ENCODE results near the gene AATK.

DNA sequence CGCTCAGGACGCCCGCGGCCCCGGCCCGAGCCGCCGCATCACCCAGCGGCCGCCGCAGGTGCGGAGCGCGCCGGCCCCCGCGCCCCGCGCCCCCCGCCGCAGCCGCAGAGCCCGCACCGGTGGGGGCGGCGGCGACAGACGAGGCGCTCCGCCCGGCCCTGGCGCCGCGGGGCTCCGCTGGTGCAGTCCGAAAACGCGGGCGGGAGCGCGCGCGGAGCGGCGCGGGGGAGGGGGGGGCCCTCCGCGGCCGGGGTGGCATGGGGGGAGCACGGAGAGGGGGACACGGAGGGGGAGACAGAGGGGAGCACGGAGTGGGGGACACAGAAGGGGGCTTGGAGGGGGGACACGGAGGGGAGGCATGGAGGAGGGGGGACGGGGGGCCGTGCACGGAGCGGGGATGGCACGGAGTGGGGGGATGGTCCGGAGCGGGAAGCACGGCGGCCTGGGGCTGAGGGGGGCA lies at the start of gene AATK:
- TF ChIP-seq, protein P1, sequence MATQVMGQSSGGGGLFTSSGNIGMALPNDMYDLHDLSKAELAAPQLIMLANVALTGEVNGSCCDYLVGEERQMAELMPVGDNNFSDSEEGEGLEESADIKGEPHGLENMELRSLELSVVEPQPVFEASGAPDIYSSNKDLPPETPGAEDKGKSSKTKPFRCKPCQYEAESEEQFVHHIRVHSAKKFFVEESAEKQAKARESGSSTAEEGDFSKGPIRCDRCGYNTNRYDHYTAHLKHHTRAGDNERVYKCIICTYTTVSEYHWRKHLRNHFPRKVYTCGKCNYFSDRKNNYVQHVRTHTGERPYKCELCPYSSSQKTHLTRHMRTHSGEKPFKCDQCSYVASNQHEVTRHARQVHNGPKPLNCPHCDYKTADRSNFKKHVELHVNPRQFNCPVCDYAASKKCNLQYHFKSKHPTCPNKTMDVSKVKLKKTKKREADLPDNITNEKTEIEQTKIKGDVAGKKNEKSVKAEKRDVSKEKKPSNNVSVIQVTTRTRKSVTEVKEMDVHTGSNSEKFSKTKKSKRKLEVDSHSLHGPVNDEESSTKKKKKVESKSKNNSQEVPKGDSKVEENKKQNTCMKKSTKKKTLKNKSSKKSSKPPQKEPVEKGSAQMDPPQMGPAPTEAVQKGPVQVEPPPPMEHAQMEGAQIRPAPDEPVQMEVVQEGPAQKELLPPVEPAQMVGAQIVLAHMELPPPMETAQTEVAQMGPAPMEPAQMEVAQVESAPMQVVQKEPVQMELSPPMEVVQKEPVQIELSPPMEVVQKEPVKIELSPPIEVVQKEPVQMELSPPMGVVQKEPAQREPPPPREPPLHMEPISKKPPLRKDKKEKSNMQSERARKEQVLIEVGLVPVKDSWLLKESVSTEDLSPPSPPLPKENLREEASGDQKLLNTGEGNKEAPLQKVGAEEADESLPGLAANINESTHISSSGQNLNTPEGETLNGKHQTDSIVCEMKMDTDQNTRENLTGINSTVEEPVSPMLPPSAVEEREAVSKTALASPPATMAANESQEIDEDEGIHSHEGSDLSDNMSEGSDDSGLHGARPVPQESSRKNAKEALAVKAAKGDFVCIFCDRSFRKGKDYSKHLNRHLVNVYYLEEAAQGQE (IDR thresholded peaks at IDR 0.05; ENCODE audit: borderline replicate concordance): no peak
- TF ChIP-seq, protein P1 (CRISPR knock-in tag; IDR thresholded peaks at IDR 0.05; ENCODE audit: low read depth): no peak
- TF ChIP-seq ZNF274 (IDR thresholded peaks at IDR 0.05; ENCODE audit: borderline replicate concordance, low read depth, low read length) (no peak), GABPA (tag; conservative IDR thresholded peaks at IDR 0.05; ENCODE audit: low read depth) (no peak), ZNF696 (CRISPR knock-in tag; conservative IDR thresholded peaks at IDR 0.05) (no peak), NRF1 (conservative IDR thresholded peaks at IDR 0.05 in 1 of 2, IDR thresholded peaks at IDR 0.05 in 1 of 2) (no peak), ZNF408 (CRISPR knock-in tag; IDR thresholded peaks at IDR 0.05; ENCODE audit: low read depth) (no peak), FOXK2 (conservative IDR thresholded peaks at IDR 0.05 in 1 of 2, IDR thresholded peaks at IDR 0.05 in 1 of 2; ENCODE audit: low read depth in 2 of 2) (no peak)
- TF ChIP-seq, protein P2, sequence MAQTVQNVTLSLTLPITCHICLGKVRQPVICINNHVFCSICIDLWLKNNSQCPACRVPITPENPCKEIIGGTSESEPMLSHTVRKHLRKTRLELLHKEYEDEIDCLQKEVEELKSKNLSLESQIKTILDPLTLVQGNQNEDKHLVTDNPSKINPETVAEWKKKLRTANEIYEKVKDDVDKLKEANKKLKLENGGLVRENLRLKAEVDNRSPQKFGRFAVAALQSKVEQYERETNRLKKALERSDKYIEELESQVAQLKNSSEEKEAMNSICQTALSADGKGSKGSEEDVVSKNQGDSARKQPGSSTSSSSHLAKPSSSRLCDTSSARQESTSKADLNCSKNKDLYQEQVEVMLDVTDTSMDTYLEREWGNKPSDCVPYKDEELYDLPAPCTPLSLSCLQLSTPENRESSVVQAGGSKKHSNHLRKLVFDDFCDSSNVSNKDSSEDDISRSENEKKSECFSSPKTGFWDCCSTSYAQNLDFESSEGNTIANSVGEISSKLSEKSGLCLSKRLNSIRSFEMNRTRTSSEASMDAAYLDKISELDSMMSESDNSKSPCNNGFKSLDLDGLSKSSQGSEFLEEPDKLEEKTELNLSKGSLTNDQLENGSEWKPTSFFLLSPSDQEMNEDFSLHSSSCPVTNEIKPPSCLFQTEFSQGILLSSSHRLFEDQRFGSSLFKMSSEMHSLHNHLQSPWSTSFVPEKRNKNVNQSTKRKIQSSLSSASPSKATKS (CRISPR knock-in tag; IDR thresholded peaks at IDR 0.05): no peak
